ENCODE data around the gene MIER2.

The MIER2 gene

DNA sequence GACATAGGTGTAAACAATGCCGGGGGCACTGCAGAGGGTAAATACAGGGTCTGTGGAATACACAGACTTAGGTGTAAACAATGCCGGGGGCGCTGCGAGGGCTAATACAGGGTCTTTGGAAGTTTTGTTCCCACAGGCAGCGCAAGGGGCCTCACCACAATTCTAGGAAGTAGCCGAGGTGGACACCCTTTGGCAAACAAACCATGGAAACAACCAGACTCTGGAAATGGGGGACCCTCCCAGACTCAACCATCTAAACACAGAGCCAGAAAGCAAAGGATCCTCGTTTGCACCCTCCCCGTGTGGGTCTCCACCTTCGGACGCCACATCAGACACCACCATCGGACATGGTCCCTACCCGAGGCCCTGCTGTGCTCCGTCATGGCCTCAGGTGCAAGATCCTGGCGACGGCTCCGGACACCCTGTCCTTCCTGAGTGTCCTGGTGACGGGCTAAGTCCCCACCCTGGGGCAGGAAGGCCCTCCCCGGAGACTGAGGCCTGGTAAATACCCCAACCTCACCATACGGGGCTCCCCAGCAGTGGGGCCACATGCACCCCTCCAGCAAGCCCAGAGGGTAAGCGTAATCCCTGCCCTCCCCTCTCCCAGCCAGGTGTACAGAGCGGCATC is 36.7 kb downstream of the MIER2 start:
- DNase-seq (ENCODE audit: low read depth), result no peak

DNA sequence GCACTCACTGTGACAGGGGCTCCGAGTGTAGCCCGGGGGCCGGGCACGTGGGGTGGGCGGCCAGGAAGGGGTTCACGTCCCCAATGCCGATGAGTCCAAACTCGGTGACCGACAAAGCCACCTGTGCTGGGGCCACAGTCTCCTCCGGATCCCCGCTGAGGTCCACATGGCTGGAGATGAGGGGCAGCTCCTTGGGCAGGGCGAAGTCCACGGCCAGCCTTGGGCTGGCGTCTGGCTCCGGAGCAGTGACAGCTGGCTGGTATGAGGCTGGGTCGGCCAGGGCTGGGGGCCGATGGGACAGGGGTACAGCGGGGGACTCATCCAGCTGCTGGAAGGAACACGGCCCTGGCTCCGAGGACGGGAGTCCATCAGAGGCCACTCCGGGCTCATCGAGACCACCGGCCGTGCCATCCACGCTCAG is 37.5 kb downstream of the MIER2 start:
- no peak for DNase-seq (ENCODE audit: low read depth)

DNA sequence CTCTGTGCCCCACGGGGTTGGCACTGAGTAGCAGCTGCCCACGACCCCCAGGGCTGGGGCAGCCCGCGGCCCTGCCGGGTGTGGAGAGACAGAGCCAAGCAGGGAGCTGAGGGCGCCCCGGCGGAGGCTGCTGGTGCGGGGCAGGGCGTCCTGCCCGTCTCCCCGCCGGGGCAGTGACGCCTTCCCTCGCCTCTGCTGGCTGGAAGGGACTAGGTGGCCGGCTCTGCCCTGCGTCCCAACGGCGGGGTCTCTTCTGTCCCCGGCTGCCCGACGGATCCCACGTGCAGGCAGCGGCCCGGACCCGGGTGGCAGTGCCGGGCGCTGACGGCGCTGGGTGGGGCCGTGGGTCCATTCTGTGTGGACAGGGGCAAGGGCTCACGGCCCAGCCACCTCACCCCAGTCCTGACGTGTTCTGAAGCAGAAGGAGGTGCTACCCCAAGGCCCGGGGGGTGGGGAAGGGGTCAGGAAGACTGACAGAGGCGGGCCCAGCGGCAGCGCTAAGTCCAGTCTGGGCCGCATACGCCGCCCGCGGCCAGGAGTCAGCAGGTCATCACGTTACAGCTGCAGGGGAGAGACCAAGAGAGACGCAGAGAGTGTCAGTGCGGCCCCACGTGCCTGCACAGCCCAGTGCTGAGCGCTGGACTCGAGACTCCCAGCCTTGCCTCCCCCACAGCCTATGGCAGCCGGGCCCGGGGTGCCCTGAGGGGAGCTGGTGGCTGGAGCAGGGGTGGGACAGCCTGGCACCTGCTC is 38.3 kb downstream of the MIER2 start:
- DNase-seq (ENCODE audit: low read depth), result no peak

DNA sequence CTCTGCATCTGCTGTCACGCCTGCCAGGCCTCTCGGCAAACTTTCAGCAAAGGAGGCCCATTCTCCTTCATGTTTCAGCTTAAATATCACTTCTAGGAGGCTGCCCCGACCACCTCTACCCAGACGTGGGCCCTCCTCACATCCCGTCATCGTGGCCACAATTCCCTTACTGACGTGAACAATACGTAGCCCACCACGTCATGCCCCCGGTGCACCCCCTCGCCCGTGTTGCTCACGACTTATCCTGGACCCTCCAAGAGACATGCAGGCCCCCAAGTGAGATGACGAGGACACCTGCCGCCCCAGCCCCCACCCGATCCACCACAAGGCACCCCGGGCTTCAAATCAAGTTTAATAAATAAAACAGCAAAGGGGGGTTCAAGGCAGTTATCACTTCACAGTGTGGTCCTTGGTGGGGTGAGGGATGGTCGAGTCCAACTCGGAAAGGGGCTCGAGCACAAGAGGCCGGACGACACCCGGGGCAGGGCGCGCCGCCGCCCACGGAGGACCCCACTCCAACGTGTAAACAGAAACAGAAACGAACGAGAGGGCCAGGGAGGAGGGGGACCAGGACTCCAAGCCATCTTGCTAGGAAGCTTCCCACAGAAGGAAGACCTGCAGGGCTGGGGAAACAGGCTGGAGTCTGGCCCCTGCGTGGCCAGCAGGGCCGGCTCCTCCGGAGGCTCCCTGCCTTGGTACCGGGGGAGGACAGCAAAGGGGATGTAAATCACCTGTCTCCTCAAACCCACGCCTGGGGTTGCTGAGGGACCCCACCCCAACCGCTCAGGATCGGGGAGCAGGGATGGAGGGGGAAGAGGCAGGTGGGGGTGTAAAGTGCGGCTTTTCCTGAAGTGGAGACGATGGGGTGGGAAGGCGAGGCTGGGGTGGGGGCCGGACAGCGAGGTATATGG is 39.1 kb downstream of the MIER2 start:
- no peak for DNase-seq (ENCODE audit: low read depth)

DNA sequence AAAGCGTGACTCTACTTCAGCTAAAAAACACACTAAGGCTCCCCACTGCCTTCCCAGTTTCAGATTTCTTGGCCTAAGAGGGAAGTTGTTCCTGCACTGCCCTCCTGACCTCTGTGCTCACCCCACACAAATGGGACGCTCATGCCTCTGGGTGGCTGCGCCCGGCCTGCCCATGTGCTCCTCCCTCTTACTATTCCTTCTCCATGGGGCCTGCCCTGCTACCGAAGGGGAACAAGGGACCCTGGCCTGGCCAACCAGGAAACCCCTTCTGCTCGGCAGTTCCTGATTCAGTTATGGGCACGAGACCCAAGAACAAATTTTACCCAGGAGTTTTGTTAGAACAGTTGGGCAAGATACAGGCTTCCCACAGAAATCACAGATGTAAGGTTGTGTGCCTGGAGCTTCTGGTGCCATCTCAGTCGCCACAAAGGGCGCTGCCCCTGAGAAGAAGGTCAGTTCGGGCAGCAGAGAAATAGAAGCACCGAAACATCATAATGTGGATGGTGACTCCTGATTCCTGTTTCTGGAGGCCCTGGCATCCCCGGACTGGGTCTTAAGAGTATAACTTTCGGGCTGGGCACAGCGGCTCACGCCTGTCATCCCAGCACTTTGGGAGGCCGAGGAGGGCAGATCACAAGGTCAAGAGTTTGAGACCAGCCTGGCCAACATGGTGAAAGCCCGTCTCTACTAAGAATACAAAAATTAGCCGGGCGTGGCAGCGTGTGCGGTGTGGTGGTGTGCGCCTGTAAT is 47.9 kb downstream of the MIER2 start:
- no peak for DNase-seq (ENCODE audit: low read depth)

DNA sequence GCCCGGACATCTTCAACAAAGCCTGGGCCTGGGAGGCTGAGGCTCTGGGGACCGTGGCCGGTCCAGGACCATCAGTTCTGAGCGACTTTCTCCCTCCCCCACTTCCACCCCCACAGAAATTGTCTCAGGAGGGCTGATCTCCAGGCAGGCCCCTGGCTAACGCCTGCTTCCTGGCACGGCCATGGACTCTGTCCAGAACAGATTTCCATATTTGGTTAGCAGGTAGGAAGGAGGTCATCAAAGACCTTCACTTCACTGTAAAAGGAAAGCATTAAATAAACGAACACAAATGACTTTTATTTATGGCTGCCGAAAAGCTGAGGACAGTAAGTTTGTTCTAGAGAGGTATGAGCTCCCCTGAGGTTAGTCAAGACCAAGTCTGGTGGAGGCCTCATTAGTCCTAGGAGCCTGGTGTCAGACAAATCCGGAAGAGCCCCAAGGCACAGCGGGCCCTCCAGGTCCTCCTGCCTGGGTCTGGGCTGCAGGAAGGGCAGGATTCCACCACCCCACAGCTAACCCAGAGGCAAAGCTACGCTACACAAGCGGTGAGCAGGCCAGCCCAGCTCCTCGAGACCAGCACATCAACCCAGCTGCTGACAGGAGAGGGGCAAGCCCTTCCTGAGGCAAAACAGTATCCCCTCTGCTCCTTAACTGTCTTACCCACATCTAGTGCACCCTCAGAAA is 48.8 kb downstream of the MIER2 start:
- no peak for DNase-seq (ENCODE audit: low read depth)

DNA sequence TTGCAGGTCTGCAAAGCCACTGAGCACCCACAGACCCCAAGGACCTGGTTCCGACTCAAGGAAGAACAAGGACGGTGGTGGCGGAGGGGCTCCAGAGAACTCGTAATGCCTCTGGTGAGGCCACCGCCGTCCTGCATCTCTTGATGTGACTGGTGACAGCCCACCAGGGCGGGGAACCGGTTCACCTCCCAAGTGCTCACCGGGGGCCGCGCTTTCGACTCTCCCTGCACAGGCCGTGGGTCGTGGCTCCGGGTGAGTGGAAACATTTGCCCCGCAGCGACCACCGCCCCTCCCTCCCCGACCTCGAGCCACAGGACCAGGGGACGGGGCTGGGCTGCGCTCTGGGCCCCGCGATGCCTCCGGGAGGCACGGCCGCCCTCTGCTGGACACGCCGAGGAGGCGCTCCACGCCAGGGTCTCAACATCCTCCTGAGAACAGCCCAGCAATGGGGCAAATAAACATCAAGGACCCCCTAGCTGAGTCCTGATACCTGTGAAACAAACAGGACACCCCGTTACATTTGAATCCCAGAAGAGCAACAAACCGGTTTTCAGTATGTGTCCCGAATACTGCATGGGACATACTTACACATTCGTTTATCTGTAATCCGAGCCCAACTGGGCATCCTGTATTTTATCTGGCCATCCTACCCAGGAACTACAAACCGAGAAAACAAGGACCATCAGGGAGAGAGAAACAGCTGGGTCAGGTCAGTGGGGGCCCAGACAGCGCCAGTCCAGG is 49.5 kb downstream of the MIER2 start:
- peak; percentile 21 for DNase-seq (ENCODE audit: low read depth)

DNA sequence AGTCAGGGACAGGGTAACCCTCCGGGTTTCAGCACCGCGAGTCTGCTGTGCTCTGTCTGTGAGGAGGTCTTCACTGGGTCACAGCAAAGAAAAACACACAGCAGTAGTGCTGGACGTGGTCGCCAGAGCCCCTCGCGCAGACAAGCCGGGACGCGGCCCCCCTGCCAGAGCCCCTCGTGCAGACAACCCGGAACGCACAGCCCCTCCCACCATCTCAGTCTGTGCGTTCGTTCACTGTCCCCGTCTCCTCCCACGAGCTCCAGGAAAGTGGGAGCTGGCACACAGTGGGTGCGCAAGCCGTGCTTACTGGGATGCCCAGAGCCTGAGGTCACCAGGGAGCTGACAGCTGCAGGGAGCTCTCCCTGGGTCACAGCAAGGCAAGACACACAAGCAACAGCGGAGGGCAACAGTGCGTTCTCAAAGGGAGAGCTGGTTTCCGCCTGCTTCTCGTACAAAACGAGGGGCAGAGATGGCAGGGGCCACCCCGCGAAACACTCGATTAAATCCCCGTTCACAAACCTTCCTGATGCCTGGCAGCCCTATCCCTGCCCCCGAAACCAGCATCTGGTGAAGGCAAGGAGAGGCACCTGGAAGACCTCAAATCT is 50.2 kb downstream of the MIER2 start:
- DNase-seq (ENCODE audit: low read depth), result no peak

DNA sequence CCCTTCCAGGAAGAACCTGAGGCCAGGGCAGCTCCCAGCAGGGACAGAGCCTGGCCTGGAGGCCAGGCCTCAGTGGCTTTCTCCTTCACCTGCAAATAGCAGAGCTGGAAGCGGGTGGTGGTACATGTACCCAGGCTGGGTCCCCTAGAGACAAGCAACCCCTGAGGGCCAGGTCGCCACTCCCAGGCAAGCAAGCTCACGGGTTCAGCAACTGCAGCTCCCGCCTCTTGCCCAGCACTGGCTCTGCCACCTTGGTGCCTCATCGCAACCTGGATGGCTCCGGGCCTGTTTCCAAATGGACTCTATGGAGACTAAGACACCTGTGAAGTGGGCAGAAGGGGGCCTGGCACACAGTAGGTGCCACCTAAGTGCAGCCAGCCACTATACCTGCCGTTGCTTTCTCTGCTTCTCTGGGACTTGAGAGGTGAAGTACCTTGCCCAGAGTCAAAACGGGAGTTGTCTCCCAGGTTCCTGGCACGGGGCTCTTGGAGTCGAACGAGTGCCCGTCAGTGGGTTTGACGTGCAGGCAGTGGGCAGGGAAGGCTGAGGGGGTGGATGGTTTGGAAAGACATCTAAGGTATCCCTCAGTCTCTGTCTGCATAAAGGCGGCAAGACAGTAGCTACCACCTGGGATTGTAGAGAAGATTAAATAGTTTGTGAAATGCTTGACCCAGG is 51.0 kb downstream of the MIER2 start:
- no peak for DNase-seq (ENCODE audit: low read depth)

DNA sequence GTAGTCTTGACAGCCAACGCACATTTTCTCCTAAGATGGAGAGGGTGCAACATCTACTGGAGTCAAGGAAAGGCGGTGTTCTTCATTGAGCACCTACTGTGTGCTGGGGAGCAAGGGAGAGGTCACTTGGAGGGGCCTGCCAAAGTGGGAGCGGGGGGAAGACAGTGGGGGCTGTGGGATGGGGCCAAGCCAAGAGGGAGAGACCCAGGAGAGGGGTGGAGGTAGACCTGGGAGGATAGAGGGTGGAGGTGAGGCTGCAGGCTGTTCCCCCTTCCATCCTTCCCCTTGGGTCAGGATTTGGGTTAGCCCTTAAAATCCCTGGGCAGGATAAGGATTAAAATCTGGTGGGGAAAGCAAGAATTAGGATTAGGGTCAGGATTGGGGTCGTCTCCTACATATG is 51.6 kb downstream of the MIER2 start:
- no peak for DNase-seq (ENCODE audit: low read depth)

DNA sequence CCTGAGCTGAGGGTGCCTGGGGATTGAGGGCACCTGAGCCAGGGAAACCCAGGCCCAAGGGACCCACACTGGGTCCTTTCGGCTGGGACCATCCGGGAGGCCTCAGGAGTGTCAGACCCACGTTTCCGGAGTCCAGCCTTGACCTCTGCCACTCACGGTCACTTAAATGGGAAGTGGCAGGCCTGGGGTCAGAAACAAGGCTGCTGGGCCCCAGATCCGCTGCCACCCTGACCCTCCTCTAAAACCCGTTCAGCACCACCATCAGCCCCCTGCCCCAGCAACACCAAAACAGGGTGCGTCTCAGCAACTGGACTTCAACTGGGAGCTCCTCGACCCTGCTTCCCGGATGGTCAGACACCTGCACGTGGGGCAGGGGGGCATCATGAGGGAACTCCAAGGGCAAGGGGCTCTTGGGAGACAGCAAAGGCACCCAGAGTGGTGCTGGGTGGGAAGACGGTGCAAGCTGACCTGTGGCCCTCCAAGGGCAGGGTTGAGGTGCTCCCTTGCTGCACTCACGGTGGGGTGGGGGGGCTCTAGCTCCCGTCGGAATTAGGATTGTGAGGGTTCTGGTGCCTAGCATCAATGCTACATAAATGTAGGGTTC is 52.2 kb downstream of the MIER2 start:
- DNase-seq (ENCODE audit: low read depth), result no peak

DNA sequence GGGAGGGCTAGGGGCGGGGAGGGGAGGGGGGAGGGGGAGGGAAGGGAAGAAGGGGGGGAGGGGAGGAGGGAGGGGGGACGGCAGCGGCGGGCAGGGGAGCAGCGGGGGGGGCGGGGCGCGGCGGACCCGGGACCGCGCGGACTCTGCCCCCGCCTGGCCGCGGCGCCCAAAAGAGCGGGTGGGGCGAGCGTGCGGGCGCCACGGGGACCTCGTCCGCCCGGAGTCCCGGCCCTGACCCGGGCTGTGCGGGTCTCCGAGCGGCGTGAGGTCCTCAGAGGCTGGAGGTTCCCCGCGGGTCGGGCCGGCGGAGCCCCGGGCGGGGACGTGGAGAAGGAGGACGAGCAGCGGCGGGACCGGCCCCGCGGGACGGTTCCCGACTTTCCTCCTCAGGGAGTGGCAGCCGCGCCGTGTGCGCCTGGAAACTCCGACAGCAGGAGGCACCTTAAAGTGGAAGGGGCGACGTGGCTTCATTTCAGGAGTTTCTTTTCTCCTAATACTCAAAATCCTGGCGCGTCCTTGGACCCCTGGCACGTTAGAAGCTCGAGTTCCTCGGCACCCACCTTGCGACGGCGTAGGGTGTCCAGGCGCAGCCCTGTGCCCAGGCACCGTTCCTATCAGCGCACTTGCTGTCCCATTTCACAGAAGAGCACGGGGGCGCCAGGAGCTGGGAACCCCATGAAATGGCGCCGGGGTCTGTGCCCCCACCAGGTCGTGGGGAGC is 52.9 kb downstream of the MIER2 start:
- DNase-seq (ENCODE audit: low read depth), result no peak

DNA sequence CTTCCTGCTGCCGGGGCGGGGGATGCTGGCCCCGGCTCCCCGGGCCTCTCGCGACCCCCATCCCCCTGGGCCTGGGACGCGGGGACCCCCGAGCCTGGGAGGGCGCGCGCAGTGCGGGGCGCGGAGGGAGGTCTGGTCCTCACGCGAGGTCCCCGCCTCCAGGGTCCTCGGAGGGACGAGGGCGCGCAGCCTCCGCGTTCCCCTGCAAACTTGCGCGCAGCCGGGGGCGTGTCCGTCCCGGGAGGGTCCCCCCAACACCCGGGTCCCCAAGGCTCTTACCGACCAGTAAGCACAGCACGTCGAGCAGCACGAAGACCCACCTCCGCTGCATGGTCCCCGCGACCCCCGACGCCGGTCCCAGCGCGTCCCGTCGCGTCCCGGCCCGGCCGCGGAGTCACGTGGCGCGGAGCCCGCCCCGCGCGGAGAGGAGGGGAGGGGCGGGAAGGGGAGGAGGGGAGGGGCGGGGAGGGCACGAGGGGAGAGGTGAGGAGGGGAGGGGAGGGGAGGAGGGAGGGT is 53.5 kb downstream of the MIER2 start, which contains the start of gene PLPP2:
PLPP2 (minus strand) TSS at position 398 of the 516 bp plus-strand sequence; CDS start at position 331, 67 bp downstream.
- no peak for DNase-seq (ENCODE audit: low read depth)

DNA sequence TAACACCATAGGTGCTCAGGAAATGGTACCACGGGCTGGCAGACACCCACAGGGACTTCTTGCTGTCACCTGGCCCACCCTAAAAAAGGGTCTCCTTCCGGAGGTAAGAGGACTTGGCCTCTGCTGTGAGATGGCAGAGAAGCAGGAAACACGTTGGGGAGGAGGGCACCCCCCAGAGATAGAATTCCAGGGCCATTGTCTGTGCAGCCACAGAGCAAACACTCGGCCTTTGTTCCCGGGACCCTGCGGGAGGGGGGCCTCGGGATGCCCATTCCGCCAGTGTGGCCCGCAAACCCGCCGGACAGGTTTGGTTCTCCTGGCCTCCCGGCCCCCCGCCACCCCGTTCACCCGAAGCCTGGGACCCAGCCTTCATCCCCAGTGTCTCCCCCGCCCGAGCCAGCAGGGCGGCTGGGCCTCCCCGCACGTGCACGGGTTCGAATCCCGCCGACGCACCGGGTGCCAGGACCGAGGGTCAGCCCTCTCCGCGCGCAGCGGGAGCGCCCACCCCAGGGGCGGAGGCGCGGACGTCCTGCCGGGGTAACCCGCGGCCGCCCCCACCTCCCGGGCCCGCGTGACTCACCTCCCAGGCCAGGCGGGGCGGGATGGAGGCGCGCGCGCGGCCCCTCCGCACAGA is 54.1 kb downstream of the MIER2 start:
- no peak for DNase-seq (ENCODE audit: low read depth)

DNA sequence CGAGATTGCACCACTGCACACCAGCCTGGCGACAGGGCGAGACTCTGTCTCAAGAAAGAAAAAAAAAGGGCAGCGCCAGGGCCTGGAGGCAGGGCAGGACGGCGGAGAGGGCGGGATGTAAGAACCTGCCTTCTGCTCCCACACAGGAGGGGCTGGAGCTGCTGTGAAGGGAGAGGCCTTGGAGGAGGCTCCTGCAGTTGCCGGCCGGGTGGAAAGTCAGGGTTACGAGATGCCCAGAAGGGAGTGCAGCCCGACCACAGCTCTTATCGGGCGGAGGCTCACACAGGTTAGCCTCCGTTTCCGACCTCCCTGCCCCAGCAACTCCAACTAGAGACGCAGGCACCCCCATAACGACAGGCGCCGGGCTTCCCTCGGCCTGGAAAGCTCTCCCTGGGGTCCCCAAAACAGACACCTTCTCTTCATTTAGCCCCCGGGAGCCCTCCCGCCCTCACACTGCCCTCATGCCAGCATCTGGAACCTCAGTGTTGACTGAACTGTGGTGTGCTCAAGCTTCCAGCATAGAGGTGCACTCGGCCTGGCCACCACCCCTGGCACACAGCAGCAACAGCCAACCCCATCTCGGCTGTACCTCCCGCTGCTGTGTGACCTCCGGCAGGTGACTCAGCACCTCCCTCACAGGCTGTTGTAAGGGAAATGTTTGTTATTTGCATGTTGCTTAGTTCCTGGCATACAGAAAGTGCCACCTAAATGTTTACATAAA is 54.8 kb downstream of the MIER2 start:
- DNase-seq (ENCODE audit: low read depth), result no peak

DNA sequence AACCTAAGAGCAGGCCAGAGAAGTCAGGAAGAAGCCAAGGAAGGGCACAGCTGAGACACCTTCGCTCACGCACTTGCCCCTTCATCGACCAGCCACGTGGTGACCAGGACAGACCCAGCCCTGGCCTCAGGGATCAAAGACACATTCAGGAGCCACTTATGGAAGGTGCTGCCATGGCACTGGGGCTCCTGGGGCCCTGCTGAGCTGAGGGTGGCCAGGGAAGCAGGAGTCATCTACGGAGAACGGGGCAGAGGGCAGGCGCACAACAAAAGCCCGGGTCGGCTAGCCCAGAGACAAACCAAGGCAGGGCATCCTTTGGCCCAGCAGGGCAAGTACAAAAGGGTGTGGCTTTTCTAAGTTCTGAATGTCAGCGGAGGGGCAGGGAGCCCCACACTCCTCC is 55.7 kb downstream of the MIER2 start:
- DNase-seq (ENCODE audit: low read depth), result no peak

DNA sequence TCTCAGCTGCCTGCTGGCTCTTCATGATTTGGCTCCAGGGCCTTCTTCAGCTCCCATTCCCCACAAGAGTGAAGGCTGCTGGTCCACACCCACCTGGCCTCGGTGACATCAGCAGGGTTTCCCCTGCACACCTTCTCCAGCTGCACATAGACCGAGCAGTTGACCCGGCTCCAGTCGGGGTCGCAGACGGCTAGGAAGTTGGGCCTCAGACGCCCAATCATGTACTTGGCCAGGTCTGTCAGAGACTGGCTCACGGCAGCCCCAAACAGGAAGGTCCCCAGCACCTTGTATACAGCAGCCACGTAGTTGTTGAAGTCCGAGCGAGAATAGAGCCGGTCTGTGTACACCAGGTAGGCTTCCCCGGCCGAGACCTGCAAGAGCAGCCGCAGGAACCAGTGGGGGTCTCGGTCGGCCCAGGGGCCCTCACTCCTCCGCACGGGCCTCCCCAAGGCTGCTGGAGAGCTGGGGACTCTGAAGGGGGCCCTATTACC is 57.2 kb downstream of the MIER2 start:
- DNase-seq (ENCODE audit: low read depth), result no peak
